D341Med (cell line): Measurements from ENCODE around the gene ZNF746.

Source experiments
- DNase-seq: peaks from one replicate; pipeline ENCODE4 v3.0.0; 2012; ENCODE audit warnings: low spot score

Gene ZNF746

GRCh38 chr7:149427893-149428292, 69.7 kb downstream of the ZNF746 start:
- DNase-seq = no peak

- peak; percentile 81 for DNase-seq
These were observed 70.4 kb downstream of the ZNF746 start for GRCh38 chr7:149427096-149427680.

GRCh38 chr7:149423449-149424110, 74.0 kb downstream of the ZNF746 start:
- DNase-seq = no peak

- DNase-seq = no peak
These were observed 74.7 kb downstream of the ZNF746 start for GRCh38 chr7:149422914-149423301.
